Measurements from ENCODE around the gene NSMF.

DNA sequence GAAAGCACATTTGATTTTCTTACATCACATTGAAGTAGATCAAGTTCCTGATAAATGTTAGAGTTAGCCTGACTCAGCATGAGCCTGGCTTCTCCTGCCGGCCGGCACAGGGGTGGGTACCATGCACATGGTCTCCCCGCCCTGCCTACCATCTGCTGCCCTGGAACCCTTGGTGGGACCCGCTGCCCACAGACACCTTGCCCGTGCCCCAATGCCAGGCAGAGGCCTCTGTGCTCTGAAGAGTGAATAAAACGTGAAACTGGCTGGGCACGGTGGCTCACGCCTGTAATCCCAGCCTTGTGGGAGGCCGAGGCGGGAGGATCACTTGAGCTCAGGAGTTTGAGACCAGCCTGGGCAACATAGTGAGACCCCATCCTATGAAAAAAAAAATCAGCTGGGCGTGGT is 53.5 kb downstream of the NSMF start:
- TF ChIP-seq, protein P1, sequence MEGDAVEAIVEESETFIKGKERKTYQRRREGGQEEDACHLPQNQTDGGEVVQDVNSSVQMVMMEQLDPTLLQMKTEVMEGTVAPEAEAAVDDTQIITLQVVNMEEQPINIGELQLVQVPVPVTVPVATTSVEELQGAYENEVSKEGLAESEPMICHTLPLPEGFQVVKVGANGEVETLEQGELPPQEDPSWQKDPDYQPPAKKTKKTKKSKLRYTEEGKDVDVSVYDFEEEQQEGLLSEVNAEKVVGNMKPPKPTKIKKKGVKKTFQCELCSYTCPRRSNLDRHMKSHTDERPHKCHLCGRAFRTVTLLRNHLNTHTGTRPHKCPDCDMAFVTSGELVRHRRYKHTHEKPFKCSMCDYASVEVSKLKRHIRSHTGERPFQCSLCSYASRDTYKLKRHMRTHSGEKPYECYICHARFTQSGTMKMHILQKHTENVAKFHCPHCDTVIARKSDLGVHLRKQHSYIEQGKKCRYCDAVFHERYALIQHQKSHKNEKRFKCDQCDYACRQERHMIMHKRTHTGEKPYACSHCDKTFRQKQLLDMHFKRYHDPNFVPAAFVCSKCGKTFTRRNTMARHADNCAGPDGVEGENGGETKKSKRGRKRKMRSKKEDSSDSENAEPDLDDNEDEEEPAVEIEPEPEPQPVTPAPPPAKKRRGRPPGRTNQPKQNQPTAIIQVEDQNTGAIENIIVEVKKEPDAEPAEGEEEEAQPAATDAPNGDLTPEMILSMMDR (IDR thresholded peaks at IDR 0.05) = no peak
- TF ChIP-seq EZH2 (IDR thresholded peaks at IDR 0.05; ENCODE audit: borderline replicate concordance, insufficient read depth, low read depth, low read length, poor library complexity, severe bottlenecking) = no peak

Data from B cell (primary cell).